Stomach (tissue), 9 donors: ENCODE results near the gene POU2AF3. TPM values are rescaled to one million over a fixed set of nuclear protein-coding genes. Genes with fewer than 3 reads are reported as not detected.
A peak's percentile ranks its signal among the peaks of the same experiment; 100 is the strongest.

ENCODE experiments used
- DNase-seq, 2 donors: peaks; one replicate each; pipeline versions ENCODE4 v3.0.0 to v3.0.0-alpha.2; 2013 to 2019
- H3K27ac ChIP-seq, 5 donors: fragments of 200-600 bp in 4 of 5; sonication (generic) in 4 of 5; one replicate each; pipeline ENCODE4 v1.5.1; 2013 to 2019; ENCODE audit warnings: mild to moderate bottlenecking in 1 of 5, moderate library complexity in 1 of 5
- H3K27me3 ChIP-seq, 3 donors: fragments of 200-600 bp; sonication (generic); one replicate each; pipeline ENCODE4 v1.5.1; 2017 to 2019; ENCODE audit warnings: mixed run types in 1 of 3
- H3K36me3 ChIP-seq, 4 donors: fragments of 200-600 bp; sonication (generic); 1 replicate in 3 of 4; 2 replicates in 1 of 4; pipeline ENCODE4 v1.5.1; 2016 to 2019
- H3K4me1 ChIP-seq, 4 donors: fragments of 200-600 bp; sonication (generic); one replicate each; pipeline ENCODE4 v1.5.1; 2016 to 2019
- H3K4me3 ChIP-seq, 4 donors: fragments of 200-600 bp; sonication (generic) in 3 of 4; one replicate each; pipeline ENCODE4 v1.5.1; 2016 to 2019; ENCODE audit warnings: mild to moderate bottlenecking in 1 of 4
- H3K9me3 ChIP-seq, 4 donors: fragments of 200-600 bp; sonication (generic); one replicate each; pipeline ENCODE4 v1.5.1; 2016 to 2019
- CTCF ChIP-seq, 7 experiments: fragments of 450-650 bp in 4 of 7; fragments of 200-600 bp in 3 of 7; sonication (generic) in 3 of 7; IDR thresholded peaks; one replicate each; pipeline ENCODE4 v1.5.1; 2016 to 2019; ENCODE audit warnings: antibody characterized with exemption in 7 of 7, control low read depth in 2 of 7, mild to moderate bottlenecking in 1 of 7
- EP300 ChIP-seq: sonication (generic); formaldehyde crosslinking; IDR thresholded peaks from one replicate; pipeline ENCODE4 v1.6.1; 2017; ENCODE audit warnings: antibody characterized with exemption
- POLR2A ChIP-seq, 4 donors: fragments of 450-650 bp; IDR thresholded peaks; one replicate each; pipeline ENCODE4 v1.6.1; 2016; ENCODE audit warnings: antibody characterized with exemption in 4 of 4, control low read depth in 2 of 4, mild to moderate bottlenecking in 1 of 4, moderate library complexity in 1 of 4
- POLR2AphosphoS5 ChIP-seq, 3 donors: sonication (generic); formaldehyde crosslinking; IDR thresholded peaks; one replicate each; pipeline ENCODE4 v1.6.1; 2016; ENCODE audit warnings: antibody characterized with exemption in 3 of 3
- WGBS, 5 donors: extraction: QIAGEN DNeasy Blood & Tissue Kit in 3 of 5; methylation state at CpG; one replicate each; pipeline versions ENCODE4 v1.1.5 to v1.1.7; 2013 to 2018; 5-methylcytosine and 5-hydroxymethylcytosine counted together
- intact Hi-C: fragments of 100-400 bp; cut with DNase I; formaldehyde crosslinking; loops from one replicate; pipeline ENCODE4 v1.15.1; 2023; ENCODE audit warnings: low total_unique reads
- polyA plus RNA-seq, 3 donors: library from polyadenylated mRNA; stranded (reverse); fragments of 200-250 nt; gene quantifications; one replicate each; pipeline ENCODE4 v1.2.3, GENCODE V29; 2013
- total RNA-seq, 5 donors: library from RNA; depleted of rRNA; stranded (reverse); fragments of >200 nt; gene quantifications; one replicate each; pipeline versions ENCODE4 v1.1.0 to v1.2.3, GENCODE V29; 2014 to 2016
- donor health status: healthy with polysubstance abuse.
- donor health status: Bipolar disorder and iron deficiency.
- donor health status: healthy.

The POU2AF3 gene
- total and polyA plus RNA-seq, 8 donors: 0.58 to 10.1 (median 3.2) TPM

DNA sequence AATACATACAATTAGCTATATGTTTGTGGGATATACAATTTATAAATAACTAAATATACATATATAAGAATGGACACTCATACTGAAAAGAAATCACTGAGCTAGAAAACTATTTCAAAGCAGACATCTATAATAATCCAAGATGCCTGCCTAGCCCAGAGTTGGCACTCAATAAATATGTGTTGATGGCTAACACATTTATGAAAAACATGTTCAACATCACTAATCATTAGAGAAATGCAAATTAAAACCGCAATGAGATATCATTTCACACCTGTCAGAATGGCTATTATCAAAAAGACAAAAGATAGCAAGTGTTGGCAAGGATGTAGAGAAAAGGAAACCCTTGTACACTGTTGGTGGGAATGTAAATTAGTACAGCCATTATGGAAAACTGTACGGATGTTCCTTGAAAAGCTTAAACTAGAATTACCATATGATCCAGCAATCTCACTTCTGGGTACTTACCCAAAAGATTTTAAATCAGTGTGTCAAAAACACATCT lies 50.9 kb downstream of the POU2AF3 start:
- 21 to 64% (median 56%) methylated on average over 2 of the region's 2 CpGs for WGBS, 5 donors
- Histone ChIP-seq H3K27me3 (no peaks in the 10 kb centered on the region), H3K27ac (no peak overlapping the region), H3K9me3 (no peaks in the 10 kb centered on the region), H3K4me3 (no peak overlapping the region), H3K4me1 (peaks cover 0 to 38% (median 16%) of the 10 kb centered on the region in 4 donors), H3K36me3 (no peaks in the 10 kb centered on the region)
- TF ChIP-seq POLR2A (IDR thresholded peaks at IDR 0.05) (no peak), EP300 (no peak)
- intact Hi-C loops: no loop called here
- no peak for DNase-seq

- Histone ChIP-seq H3K36me3 (no peaks in the 10 kb centered on the region), H3K9me3 (no peaks in the 10 kb centered on the region), H3K27me3 (no peaks in the 10 kb centered on the region), H3K27ac (peak overlapping the region in 2 of 5 donors; percentile 55 to 88), H3K4me1 (peaks cover 0 to 38% (median 26%) of the 10 kb centered on the region in 4 donors), H3K4me3 (no peak overlapping the region)
- intact Hi-C loops: no loop called here
- no peak for DNase-seq
- TF ChIP-seq POLR2A (IDR thresholded peaks at IDR 0.05): no peak
- TF ChIP-seq CTCF (IDR thresholded peaks at IDR 0.05): no peak
- TF ChIP-seq POLR2AphosphoS5 (IDR thresholded peaks at IDR 0.05): no peak
- WGBS, 5 donors: 44 to 61% (median 50%) methylated on average over 1 of the region's 1 CpG
Observed at GRCh38 chr11:111350811-111351210, 52.5 kb downstream of the POU2AF3 start.

GRCh38 chr11:111351374-111352055 lies 53.2 kb downstream of the POU2AF3 start:
- peak overlapping the region; percentile 20 to 88 (median 37) for H3K27ac ChIP-seq
- H3K4me3 ChIP-seq: no peak overlapping the region
- DNase-seq: no peak
- H3K27me3 ChIP-seq: no peaks in the 10 kb centered on the region
- intact Hi-C loops: no loop called here
- TF ChIP-seq CTCF (IDR thresholded peaks at IDR 0.05) (no peak), POLR2A (IDR thresholded peaks at IDR 0.05) (no peak), POLR2AphosphoS5 (IDR thresholded peaks at IDR 0.05) (no peak), EP300 (no peak)
- 24 to 46% (median 27%) methylated on average over 10 of the region's 10 CpGs for WGBS, 5 donors
- H3K4me1 ChIP-seq: peaks cover 0 to 43% (median 33%) of the 10 kb centered on the region in 4 donors
- no peaks in the 10 kb centered on the region for H3K9me3 ChIP-seq
- H3K36me3 ChIP-seq: no peaks in the 10 kb centered on the region

DNA sequence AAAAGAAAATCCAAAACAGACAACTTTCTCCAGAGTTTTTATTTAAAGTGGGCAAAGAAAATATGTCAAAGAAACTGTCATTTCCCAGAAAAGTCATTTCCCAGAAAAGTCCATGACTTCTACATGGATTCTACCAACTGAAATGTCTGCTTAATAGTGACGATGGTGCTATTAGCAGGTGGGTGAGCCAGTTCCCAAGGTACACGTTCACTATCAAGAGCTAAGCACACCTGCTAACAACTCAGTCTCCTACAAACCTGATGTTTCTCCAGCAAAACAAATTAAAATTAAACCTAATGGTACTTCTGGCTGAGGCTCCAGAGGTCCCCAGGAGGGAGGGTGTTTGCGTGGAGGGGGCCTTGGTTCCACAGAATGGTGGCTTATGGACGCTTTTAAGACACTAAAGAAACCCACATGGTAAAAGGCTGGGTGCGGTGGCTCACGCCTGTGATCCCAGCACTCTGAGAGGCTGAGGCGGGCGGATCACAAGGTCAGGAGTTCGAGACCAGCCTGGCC lies 53.9 kb downstream of the POU2AF3 start:
- peak; percentile 55 to 57 for DNase-seq
- Histone ChIP-seq H3K27me3 (no peaks in the 10 kb centered on the region), H3K9me3 (no peaks in the 10 kb centered on the region), H3K36me3 (no peaks in the 10 kb centered on the region), H3K4me3 (no peak overlapping the region), H3K4me1 (peaks cover 0 to 41% (median 35%) of the 10 kb centered on the region in 4 donors), H3K27ac (peak overlapping the region; percentile 20 to 88 (median 60))
- 45 to 78% (median 48%) methylated on average over 7 to 9 of the region's 9 CpGs for WGBS, 5 donors
- TF ChIP-seq CTCF (IDR thresholded peaks at IDR 0.05) (no peak), POLR2A (IDR thresholded peaks at IDR 0.05) (no peak), POLR2AphosphoS5 (IDR thresholded peaks at IDR 0.05) (no peak), EP300 (no peak)
- intact Hi-C loops: no loop called here
